Stimulated activated CD8-positive, alpha-beta memory T cell treated with anti-CD3 and anti-CD28 coated beads, Interleukin-4, amount 100 ng/mL, for 24 hours (primary cell): ENCODE measurements around the gene PCK2.

Source experiments
- DNase-seq: peaks from one replicate; pipeline ENCODE4 v3.0.0-alpha.2; 2020; ENCODE audit warnings: low read depth

Gene PCK2

GRCh38 chr14:24116128-24116814 lies 22.2 kb downstream of the PCK2 start:
- DNase-seq = no peak

GRCh38 chr14:24117179-24117578 lies 23.1 kb downstream of the PCK2 start:
- DNase-seq = no peak

- DNase-seq = no peak
Observed at GRCh38 chr14:24119691-24120090, 25.6 kb downstream of the PCK2 start.

GRCh38 chr14:24121210-24121609 lies 27.1 kb downstream of the PCK2 start:
- no peak for DNase-seq

GRCh38 chr14:24122416-24122815 lies 28.3 kb downstream of the PCK2 start:
- no peak for DNase-seq

- no peak for DNase-seq
Observed at GRCh38 chr14:24122898-24123297, 28.8 kb downstream of the PCK2 start.

GRCh38 chr14:24123424-24124417 lies 29.6 kb downstream of the PCK2 start:
- DNase-seq = no peak

- DNase-seq = no peak
Observed at GRCh38 chr14:24126939-24127338, 32.8 kb downstream of the PCK2 start.

GRCh38 chr14:24127673-24128072 lies 33.6 kb downstream of the PCK2 start:
- DNase-seq = no peak

GRCh38 chr14:24129410-24129998 lies 35.4 kb downstream of the PCK2 start:
- DNase-seq = no peak

GRCh38 chr14:24130380-24130716 lies 36.2 kb downstream of the PCK2 start, which contains the start of gene FITM1:
Gene FITM1, plus strand, starts transcription at chr14:24130659. Its CDS starts 905 bp downstream, at chr14:24131564.
- DNase-seq = no peak

- no peak for DNase-seq
Observed at GRCh38 chr14:24130717-24131548, 36.8 kb downstream of the PCK2 start.

GRCh38 chr14:24131549-24131966 lies 37.4 kb downstream of the PCK2 start:
- DNase-seq = no peak

GRCh38 chr14:24132061-24132685 lies 38.1 kb downstream of the PCK2 start:
- DNase-seq = no peak

- DNase-seq = no peak
Observed at GRCh38 chr14:24132976-24133375, 38.9 kb downstream of the PCK2 start.

- DNase-seq = no peak
Observed at GRCh38 chr14:24133735-24134134, 39.6 kb downstream of the PCK2 start.

GRCh38 chr14:24135584-24135833 lies 41.4 kb downstream of the PCK2 start:
- no peak for DNase-seq

GRCh38 chr14:24135834-24136683 lies 41.9 kb downstream of the PCK2 start, which contains the start of gene PSME1:
Gene PSME1, plus strand, starts transcription at chr14:24136194. Its CDS starts 69 bp downstream, at chr14:24136263.
- DNase-seq = peak; percentile 89

- DNase-seq = no peak
Observed at GRCh38 chr14:24136684-24137528, 42.8 kb downstream of the PCK2 start.
